ENCODE results near the gene SKI. TPM values are rescaled to one million over a fixed set of nuclear protein-coding genes. Genes with fewer than 3 reads are reported as not detected.

The SKI gene
- total RNA-seq, 1 donor from 2014 or later, result 90.0 TPM

GRCh38 chr1:2236695-2237677 is 8.9 kb downstream of the SKI start:
- Histone ChIP-seq H3K4me3 (no peak overlapping the region), H3K27ac (peak overlapping the region; percentile 89), H3K36me3 (peaks cover 10% of the 10 kb centered on the region), H3K27me3 (ENCODE audit: low read depth) (no peaks in the 10 kb centered on the region), H3K9me3 (no peaks in the 10 kb centered on the region), H3K4me1 (peaks cover 100% of the 10 kb centered on the region)
- intact Hi-C loops (cut with DNase I), result no loop called here
- no peak for TF ChIP-seq CTCF (IDR thresholded peaks at IDR 0.05)
- DNase-seq (no peak), ATAC-seq (no peak)

GRCh38 chr1:2237773-2238172 is 9.7 kb downstream of the SKI start:
- Histone ChIP-seq H3K27ac (peak overlapping the region; percentile 89), H3K4me3 (no peak overlapping the region), H3K9me3 (no peaks in the 10 kb centered on the region), H3K27me3 (ENCODE audit: low read depth) (no peaks in the 10 kb centered on the region), H3K36me3 (peaks cover 16% of the 10 kb centered on the region), H3K4me1 (peaks cover 100% of the 10 kb centered on the region)
- intact Hi-C loops (cut with DNase I), result no loop called here
- DNase-seq (peak; percentile 69), ATAC-seq (no peak)
- TF ChIP-seq CTCF (IDR thresholded peaks at IDR 0.05), result no peak

- ATAC-seq, result no peak
- H3K27me3 ChIP-seq (ENCODE audit: low read depth), result no peaks in the 10 kb centered on the region
- DNase-seq, result no peak
- peaks cover 100% of the 10 kb centered on the region for H3K4me1 ChIP-seq
- peaks cover 16% of the 10 kb centered on the region for H3K36me3 ChIP-seq
- intact Hi-C loops (cut with DNase I), result no loop called here
- H3K4me3 ChIP-seq, result no peak overlapping the region
- H3K27ac ChIP-seq, result peak overlapping the region; percentile 89
- no peak for TF ChIP-seq CTCF (IDR thresholded peaks at IDR 0.05)
- no peaks in the 10 kb centered on the region for H3K9me3 ChIP-seq
Measured at GRCh38 chr1:2238361-2239012, 10.4 kb downstream of the SKI start.

GRCh38 chr1:2239013-2239370 is 10.9 kb downstream of the SKI start:
- DNase-seq (no peak), ATAC-seq (no peak)
- no peak for TF ChIP-seq CTCF (IDR thresholded peaks at IDR 0.05)
- H3K4me3 ChIP-seq, result no peak overlapping the region
- peaks cover 16% of the 10 kb centered on the region for H3K36me3 ChIP-seq
- peaks cover 100% of the 10 kb centered on the region for H3K4me1 ChIP-seq
- intact Hi-C loops (cut with DNase I), result no loop called here
- no peaks in the 10 kb centered on the region for H3K27me3 ChIP-seq (ENCODE audit: low read depth)
- no peaks in the 10 kb centered on the region for H3K9me3 ChIP-seq
- peak overlapping the region; percentile 69 for H3K27ac ChIP-seq

- H3K4me1 ChIP-seq, result peaks cover 96% of the 10 kb centered on the region
- peak; percentile 50 for DNase-seq
- intact Hi-C loops (cut with DNase I), result no loop called here
- no peak overlapping the region for H3K4me3 ChIP-seq
- no peak for TF ChIP-seq CTCF (IDR thresholded peaks at IDR 0.05)
- H3K36me3 ChIP-seq, result peaks cover 16% of the 10 kb centered on the region
- no peaks in the 10 kb centered on the region for H3K27me3 ChIP-seq (ENCODE audit: low read depth)
- H3K9me3 ChIP-seq, result no peaks in the 10 kb centered on the region
- H3K27ac ChIP-seq, result peak overlapping the region; percentile 69
- no peak for ATAC-seq
Measured at GRCh38 chr1:2239384-2239985, 11.4 kb downstream of the SKI start.

Measured in lower lobe of right lung (tissue), 2 donors.